NCI-H146 (cell line): Measurements from ENCODE around the gene SH3RF3.

Source experiments
- DNase-seq: peaks from one replicate; lab custom pipeline; 2025; lab: John Stamatoyannopoulos, UW

The SH3RF3 gene

DNA sequence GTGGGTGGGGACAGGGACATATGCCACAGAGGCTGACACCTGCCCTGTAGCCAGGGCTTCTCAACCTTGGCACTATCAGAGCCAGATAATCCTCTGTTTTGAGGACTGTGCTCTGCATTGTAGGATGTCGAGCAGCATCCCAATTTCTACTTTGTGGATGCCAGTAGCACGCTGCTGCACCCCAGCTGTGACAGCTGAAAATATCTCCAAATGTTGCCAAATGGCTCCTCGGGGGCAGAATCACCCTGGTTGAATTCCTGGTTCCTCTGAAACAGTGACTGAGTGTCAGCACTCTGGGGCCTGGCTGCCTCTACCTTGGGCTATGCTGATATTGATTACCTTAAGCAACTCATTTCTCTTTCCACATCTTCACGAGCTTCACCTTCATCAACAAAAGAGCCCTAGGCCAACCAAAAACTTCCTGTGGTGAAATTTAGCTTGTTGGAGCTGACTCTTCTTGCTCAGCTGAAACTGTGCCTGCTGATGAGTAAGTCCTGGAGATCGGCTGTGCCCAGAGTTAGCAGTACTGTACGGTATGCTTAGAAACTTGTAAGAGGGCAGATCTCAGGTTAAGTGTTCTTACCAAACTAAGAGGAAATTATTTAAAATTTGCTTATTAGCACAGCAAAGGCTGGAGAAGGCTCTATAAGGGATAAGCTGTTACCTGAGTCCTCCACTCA is 346.7 kb downstream of the SH3RF3 start:
- DNase-seq, result no peak

DNA sequence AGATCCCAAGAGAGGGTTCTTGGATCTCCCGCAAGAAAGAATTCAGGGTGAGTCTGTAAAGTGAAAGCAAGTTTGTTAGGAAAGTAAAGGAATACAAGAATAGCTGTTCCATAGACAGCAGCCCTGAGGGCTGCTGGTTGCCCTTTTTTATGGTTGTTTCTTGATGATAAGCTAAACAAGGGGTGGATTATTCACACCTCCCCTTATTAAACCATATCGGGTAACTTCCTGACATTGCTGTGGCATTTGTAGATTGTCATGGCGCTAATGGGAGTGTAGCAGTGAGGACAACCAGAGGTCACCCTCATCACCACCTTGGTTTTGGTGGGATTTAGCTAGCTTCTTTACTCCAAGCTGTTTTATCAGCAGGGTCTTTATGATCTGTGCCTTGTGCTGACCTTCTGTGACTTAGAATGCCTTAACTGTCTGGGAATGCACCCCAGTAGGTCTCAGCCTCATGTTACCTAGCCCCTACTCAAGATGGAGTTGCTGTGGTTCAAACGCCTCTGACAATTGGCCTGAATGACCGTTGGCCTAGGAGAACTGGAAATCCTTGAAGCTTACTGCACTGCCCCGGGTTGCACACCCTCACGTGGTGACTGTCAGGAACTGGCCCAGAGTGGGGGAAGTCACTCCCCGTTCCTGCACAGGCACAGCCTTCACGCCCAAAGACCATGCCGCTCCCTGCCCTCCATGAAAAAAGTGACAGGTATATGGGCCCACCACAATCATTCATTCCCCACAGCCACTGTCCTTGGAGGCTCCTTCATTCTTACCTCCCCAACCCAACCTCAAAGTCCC is 347.8 kb downstream of the SH3RF3 start:
- DNase-seq, result no peak

DNA sequence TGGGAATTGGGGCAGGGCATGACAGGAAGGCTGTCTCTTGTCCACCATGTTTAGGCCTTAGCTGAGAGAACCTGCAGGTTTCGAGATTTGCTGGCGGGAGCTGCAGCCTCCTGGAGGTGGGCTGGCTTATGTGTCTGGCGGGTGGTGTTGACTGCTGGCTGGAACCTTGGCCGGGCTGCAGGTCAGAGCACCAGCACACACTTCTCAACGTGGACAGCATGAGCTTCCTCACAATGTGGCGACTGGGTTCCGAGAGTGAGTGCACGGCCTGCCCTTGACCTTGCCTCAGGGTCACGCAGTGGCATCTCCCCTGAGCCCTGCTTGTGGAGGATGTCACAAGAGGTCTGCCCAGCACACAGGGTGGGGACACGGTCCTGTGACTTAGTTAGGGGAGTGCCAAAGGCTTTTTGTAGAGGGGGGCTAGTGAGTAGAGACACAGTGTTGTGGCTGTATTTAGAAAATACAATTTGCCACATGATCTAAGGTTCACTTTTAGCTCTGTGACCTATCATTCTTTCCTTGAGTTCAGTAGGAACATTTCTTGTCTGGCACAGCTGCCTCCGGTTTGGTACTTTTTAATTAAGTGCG is 350.0 kb downstream of the SH3RF3 start:
- DNase-seq, result no peak

DNA sequence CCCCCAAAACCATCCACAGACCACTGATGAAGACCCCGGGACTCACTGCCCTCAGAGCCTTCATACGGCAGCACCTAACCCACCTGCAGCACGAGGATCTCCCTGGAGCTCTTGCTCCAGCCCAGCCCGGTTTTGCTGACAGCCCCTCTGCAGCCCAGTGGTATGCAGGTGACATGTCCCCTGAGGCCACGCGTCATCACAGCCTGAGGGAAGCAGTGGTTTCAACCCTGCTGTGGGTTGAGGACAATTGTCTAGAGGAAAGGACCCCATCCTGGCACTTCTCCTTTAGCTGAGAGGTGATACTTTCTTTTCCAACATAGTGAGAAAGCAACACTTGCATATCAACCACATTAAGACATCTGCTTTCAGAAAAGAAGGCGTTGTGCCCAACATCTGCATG is 350.8 kb downstream of the SH3RF3 start:
- DNase-seq, result no peak

DNA sequence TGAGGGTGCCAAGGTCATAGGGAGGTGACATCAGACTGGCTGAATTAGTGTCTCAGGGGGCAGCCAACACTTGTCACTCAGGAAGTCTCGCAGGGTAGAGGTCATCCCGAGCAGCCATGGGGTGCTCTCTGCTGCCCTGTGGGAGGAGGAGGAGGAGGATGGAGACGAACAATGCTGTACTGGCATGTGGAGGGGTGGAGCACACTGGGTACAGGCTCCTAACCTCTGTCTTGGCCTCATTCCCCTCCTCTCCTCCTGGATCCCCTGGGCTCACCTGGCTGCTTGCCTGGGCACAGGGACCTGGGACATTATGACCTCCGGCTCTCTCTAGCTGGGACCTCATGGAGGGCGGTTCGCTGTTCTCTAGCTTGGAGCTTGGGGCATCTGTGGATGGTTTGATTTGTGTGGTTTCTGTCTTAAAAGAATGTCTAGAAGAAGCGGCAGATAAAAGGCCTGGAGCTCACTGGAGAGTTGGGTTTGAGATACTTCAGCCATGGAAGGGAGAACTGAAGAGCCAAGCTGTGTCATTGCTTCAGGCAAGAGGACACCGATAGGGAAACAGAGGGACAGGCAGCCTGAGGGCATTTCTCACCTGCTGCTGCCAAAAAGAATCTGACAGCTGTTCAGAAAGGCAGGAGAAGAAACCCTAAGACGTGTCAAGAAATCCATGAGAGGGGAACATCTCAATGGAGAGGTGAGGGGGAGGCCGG is 351.6 kb downstream of the SH3RF3 start:
- no peak for DNase-seq

DNA sequence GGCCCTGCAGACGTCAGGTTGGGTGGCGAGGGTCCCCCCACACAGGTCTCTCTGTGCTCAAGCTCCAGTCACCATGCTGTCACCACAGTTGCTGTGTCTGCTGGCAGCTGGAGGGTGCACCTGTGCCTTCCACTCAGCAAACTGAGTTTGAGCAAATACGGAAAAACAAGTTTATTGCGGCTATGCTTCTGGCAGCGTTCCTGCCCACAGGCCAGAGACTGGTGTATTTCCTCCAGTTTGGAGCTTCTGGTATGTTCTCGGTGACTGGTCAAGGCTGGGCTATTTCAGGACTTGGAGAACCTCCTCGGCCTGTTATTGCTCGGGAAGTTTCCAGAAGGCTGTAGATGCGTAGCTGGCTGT is 352.2 kb downstream of the SH3RF3 start:
- DNase-seq, result no peak

DNA sequence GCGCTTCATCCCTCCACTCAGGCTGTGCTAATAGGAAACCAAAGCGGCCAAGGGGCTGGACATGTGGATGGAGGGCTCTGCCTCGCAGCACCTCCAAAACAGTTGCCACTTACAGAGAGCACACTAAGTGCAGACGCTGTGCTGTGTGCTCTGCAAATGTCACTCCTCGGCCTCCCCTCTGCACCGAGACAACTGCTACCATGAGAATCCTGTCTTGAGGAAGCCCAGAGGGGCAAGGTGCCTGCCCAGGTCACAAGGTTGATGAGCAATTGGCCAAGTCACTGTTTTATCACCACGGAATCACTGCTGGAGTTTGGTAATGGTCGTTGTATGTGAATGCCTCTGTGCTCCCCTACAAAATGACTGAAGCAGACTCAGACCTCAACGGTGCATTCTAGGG is 352.6 kb downstream of the SH3RF3 start:
- DNase-seq, result no peak

DNA sequence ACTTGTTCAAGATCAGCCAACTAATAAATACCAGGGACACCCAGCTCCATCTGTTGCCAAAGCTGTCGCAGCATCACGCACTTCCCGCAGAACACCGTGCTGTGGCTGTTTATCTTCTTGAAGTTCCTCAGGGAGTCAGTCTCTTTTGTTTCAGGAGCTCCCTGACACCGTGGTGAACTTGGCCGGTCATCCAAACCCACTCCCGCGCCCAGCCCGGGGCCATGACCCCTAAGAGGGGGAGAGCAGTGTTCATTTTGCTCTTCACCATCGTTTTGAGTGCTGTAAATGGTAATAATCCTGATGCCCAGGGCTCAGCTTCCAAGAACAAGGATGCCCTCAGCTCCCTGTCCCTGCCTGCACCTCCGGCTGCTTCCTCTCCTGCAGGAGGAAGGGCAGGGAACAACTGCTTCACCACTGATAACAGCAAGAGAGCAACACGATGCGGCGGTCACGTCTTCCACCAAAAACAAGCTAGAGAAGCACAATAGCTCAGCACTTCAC is 353.4 kb downstream of the SH3RF3 start:
- DNase-seq, result no peak

DNA sequence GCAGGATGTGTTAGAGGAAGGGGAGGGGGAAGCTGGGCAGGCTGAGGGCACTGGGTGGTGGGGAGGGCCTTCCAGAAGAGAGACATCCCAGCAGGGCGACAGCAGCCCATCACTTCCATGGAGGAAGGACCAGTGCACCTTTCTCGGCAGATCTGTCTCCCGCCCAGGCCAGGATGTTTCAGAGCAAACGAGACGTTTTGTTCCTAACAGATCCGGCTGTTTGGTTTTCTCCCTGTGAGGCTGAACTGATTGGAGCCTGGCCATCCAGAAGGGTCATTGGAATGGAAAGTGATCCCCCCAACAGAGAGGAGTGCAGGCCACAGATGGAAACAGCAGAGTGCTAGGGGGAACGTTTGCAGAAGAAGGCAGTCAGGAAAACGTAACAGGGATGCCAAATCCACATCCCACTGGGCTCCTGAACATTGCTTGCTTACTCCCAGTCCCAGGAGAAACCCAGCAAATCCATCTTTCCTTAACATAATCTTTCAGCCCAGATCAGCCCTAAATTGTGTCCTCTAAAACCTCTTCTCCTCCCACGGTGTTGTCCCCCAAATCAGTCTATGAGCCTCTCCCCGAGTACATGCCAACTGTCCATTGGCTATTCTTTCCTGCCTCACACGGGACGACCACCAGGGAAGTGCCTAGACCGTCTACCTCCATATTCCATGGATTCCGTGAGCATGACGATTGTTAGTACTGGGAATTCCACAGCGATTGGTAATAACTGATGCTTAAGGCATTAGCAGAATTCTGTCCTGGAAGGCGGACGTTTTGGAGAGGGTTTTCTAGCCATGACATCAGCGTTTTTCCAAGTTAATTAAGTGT is 357.9 kb downstream of the SH3RF3 start:
- DNase-seq, result no peak

DNA sequence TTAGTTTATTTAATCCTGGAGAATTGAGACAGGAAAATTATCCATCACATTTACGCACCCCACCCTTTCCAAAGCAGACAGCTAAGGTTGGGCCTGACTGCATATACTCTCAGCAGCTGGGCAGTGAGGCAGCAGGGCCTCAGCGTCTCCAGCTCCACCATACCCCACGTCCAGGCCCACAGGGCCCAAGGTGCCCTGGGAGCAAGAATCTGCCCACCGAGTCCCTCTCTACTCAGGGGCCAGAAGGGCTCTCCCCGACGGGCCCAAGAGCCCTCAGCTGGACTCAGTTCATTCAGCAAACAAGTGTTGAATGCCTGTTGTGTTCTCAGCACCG is 358.5 kb downstream of the SH3RF3 start:
- no peak for DNase-seq

DNA sequence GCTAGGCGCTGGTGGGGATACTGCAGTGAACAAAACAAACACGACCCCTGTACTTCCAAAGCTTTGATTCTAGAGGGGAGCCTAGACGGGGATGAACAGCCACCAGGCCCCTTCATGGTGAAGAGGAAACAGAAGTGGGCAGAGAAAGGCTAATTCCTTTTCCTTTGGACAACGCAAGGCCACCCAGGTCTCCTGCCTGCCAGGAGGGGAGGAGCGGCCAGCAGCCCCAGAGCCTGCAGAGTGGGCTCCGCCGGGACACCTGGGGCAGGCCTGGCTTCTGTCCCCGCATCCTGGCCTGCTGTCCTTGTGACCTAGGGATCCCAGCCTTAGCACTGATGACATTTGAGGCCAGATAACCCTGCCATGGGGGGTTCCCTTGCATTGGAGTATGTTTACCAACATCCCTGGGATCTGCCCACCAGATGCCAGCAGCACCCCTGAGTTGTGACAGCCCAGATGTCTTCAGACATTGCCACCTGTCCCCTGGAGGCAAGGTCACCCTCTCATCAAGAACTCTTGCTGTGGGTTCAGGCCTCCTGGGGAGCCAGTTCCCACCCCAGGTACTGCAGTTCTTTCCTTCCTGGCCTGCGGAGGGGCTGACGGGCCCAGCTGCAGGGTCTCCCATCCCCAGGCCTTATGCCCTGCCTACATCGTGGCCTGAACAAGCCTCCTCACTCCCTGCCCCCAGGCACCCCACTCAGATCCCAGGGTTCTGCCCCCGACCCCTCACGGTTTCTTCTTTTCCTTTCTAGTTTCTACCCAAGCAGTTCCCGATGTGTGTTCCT is 359.1 kb downstream of the SH3RF3 start:
- no peak for DNase-seq

DNA sequence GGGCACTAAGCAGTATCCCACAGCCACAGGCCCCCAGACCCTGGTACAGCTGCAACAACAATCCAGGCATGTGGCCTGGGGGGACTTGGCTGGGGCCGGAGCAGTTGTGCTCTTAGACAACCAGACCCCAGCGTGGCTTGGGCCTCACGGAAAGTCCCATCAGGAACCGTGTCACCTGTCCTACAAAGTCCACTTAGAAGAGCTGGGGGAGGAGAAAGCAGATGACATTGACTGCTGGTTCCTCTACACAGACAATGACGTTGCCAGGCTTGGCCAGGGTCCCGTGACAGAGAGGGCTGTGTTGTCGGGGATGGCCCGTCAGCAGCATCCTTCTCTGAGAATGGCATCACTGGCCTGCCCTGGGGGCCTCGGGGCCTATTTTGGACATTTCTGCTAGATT is 360.3 kb downstream of the SH3RF3 start:
- no peak for DNase-seq

DNA sequence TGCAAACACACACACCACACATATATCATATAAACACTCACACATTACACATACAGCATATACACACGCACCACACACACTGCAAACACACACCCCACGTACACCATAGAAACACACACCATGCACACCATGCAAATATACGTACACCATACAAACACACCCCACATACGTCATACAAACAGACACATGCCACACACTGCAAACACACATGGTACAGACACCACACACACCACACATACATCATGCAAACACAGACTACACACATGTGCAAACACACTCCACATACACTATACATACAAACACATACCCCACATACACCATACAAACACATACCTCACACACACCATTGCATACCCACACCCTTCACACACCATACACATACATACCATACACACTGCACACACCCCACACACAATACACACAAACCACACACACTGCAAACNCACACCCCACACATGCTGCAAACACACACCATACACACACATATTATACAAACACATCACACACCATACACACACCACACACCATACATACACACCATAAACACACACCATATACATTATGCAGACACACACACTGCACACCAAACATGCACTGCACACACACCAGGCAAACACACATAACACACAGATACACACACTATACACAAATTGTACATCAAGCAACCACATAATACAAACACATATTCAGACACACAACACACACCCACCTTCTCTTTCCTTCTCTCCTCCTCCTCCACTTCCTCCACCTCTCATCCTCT is 364.4 kb downstream of the SH3RF3 start:
- no peak for DNase-seq

DNA sequence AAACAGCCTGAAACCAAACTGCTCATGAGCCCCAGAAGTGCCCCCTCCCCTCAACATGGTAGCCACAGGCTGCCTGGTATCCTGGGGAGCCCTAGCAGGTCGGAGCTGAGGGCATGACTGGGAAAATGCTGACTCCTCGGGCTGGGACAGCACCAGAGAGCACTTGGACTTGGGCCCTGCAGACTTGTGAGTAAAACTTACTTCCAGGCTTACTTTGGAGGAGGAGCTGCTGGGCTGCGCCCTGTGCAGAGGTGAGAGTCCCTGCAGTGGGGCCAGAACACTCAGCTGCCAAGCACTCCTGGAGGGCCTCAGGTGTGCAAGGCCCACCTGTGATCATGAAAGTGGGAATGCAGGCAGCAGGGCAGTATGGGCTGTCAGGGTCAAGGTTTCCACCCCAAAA is 365.3 kb downstream of the SH3RF3 start:
- DNase-seq, result no peak

DNA sequence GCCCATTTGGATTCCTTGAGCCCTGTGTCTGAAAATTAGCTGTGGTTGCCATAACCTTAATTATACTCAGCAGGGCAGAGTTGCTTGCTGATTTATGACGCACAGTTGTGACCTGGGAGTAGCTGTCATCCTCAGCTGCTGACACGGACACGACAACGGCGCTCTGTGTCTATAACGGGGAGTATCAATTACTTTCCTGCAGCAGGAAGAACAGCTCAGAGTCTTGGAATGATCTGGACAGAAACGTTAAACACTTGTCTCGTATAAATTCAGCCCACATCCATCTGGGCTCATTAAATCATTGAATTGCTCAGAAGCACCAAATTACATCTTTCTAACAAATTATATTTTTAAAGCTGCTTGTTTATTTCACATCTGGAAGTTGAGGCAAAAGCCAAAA is 368.5 kb downstream of the SH3RF3 start:
- DNase-seq, result no peak

DNA sequence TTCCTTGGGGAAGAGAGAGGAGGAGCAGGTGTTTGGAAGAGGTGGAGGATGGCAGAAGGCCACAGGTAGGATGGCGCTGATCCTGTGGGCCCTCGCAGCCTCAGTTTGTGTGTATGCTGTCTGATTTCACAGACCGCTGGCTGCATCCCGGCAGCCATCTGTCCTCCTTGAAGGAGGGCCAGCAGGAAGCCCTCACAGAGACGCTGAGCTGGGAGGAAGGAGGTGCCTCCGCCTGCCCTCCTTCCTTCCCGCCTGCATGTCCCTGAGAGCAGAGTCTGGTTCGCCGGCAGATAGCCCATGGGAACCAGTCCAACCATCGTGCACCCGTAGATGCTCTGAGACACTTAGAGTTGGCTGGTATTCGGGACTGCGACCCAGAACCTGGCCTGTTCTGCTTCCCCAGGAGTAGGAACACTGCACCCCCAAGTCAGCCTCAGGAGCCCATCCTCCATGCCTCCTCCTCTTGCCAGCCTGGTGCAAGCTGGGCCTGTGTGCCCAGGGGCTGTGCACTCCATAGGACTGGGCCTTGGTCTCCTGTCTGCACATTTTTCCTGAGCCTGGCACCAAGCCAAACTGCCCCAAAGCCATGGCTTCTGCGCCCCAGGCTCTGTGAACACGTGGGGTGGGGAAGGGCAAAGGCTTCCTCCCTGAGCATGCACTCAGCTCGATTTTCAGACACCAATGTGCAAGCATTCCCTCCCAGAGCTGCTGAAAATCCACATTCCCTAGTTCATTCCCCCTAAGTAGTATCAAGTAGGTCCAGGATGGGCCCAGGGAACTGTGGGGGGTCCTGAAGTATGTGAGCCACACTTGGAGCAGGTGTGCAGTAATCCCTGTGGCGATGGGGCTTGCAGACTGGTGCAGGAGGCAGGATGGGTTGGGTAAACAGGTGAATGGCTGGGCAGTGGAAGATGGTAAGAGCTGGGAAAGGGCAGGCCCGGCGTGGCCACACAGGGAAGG is 369.2 kb downstream of the SH3RF3 start:
- no peak for DNase-seq

DNA sequence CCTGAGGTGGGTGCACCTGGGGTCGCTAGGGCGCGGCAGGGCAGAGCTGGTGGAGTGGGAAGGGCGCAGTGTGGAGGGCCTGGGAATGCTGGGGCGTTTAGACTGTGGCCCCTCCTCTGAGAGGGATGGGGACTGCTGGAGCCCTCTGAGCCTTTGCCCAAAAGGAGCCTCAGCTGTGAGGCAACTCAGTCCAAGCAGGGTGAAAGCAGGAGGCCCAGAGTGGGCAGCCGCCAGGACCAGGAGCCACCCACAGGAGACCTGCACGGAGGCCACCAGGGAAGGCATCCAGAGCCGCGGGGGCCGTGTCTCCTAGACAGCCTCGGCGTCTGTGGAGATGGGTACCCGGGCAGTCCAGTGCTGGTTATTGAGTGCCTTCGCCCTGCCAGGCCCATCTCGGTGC is 369.9 kb downstream of the SH3RF3 start:
- no peak for DNase-seq

DNA sequence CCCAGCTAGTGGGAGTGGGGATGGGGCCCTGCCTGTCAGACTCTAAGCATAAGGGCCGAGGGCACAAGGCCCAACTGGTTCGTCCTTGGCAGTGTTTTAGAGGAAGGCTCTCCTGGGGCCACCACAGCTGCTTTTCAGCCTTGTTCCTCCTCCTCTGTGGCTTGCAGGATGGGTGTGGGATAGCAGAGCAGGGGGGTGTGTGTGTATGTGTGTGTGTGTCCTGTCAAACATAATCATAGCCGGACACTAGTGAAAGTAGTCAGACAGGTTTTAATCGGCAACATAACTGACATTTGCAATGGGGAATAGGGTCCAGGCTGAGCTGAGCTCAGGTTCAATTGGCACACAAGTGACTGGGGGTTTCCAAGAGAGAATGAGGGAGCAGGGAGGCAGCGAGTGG is 370.6 kb downstream of the SH3RF3 start:
- no peak for DNase-seq

DNA sequence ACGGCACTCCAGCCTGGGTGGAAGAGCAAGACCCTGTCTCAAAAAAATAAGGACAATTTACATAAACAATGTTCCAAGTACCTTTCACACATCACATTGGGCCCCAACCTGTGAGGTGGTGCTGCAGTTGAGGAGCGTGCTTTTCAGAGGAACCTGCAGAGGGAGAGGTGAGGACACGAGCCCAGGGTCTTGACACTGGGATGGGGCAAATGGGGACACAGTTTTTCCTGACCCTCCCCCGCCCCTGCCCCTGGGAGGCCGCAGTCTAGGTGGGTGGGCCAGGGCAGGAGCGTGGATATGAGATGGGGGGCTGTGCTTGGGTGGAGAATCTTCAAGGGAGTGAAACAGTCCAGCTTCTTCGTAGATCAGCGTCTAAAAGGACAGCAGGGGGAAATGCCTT is 371.9 kb downstream of the SH3RF3 start:
- DNase-seq, result no peak
